HEK293 (cell line): ENCODE data around the gene TTC31.

Experiments used
- AEBP2 ChIP-seq: fragments of 450-650 bp; formaldehyde crosslinking; IDR thresholded peaks from 2 replicates; pipeline ENCODE4 v1.5.1; 2016; ENCODE audit warnings: missing biosample characterization, missing genetic modification characterization, borderline replicate concordance
- BCL11A ChIP-seq: fragments of 450-650 bp; formaldehyde crosslinking; IDR thresholded peaks from 2 replicates; pipeline ENCODE4 v1.5.1; 2016; ENCODE audit warnings: low read depth, missing biosample characterization, missing genetic modification characterization
- GFI1B ChIP-seq: fragments of 450-650 bp; formaldehyde crosslinking; IDR thresholded peaks from 2 replicates; pipeline ENCODE4 v1.5.1; 2016; ENCODE audit warnings: missing biosample characterization, missing genetic modification characterization
- GLIS1 ChIP-seq: fragments of 450-650 bp; formaldehyde crosslinking; IDR thresholded peaks from 2 replicates; pipeline ENCODE4 v1.5.1; 2016; ENCODE audit warnings: missing biosample characterization, missing genetic modification characterization
- KLF16 ChIP-seq: fragments of 450-650 bp; formaldehyde crosslinking; IDR thresholded peaks from 2 replicates; pipeline ENCODE4 v1.5.1; 2017; ENCODE audit warnings: missing biosample characterization, missing genetic modification characterization
- OSR2 ChIP-seq: fragments of 450-650 bp; formaldehyde crosslinking; IDR thresholded peaks from 2 replicates; pipeline ENCODE4 v1.5.1; 2016; ENCODE audit warnings: missing biosample characterization, missing genetic modification characterization
- REST ChIP-seq: fragments of 450-650 bp; formaldehyde crosslinking; IDR thresholded peaks from 2 replicates; pipeline ENCODE4 v1.5.1; 2016; ENCODE audit warnings: missing biosample characterization, missing genetic modification characterization
- SCRT1 ChIP-seq: fragments of 450-650 bp; formaldehyde crosslinking; IDR thresholded peaks from 2 replicates; pipeline ENCODE4 v1.5.1; 2016; ENCODE audit warnings: missing biosample characterization, missing genetic modification characterization, borderline replicate concordance
- ZBTB44 ChIP-seq: fragments of 450-650 bp; IDR thresholded peaks from 2 replicates; pipeline ENCODE4 v1.5.1; 2018; ENCODE audit warnings: missing biosample characterization, mild to moderate bottlenecking, missing genetic modification characterization
- ZBTB6 ChIP-seq: fragments of 450-650 bp; formaldehyde crosslinking; IDR thresholded peaks from 2 replicates; pipeline ENCODE4 v1.5.1; 2017; ENCODE audit warnings: missing biosample characterization, missing genetic modification characterization
- ZNF184 ChIP-seq: fragments of 450-650 bp; IDR thresholded peaks from 2 replicates; pipeline ENCODE4 v1.5.1; 2018; ENCODE audit warnings: missing biosample characterization, mild to moderate bottlenecking, missing genetic modification characterization
- ZNF221 ChIP-seq: fragments of 450-650 bp; formaldehyde crosslinking; IDR thresholded peaks from 2 replicates; pipeline ENCODE4 v1.5.1; 2017; ENCODE audit warnings: missing biosample characterization, missing genetic modification characterization, borderline replicate concordance
- ZNF280C ChIP-seq: fragments of 450-650 bp; formaldehyde crosslinking; IDR thresholded peaks from 2 replicates; pipeline ENCODE4 v1.5.1; 2016; ENCODE audit warnings: missing biosample characterization, missing genetic modification characterization
- ZNF366 ChIP-seq: fragments of 450-650 bp; formaldehyde crosslinking; conservative IDR thresholded peaks from 2 replicates; pipeline ENCODE4 v1.5.1; 2016; ENCODE audit warnings: missing biosample characterization, missing genetic modification characterization
- ZNF423 ChIP-seq: fragments of 450-650 bp; formaldehyde crosslinking; IDR thresholded peaks from 2 replicates; pipeline ENCODE4 v1.5.1; 2016; ENCODE audit warnings: missing biosample characterization, missing genetic modification characterization
- ZNF501 ChIP-seq: fragments of 450-650 bp; formaldehyde crosslinking; IDR thresholded peaks from 2 replicates; pipeline ENCODE4 v1.5.1; 2016; ENCODE audit warnings: missing biosample characterization, missing genetic modification characterization
- ZNF585B ChIP-seq: fragments of 450-650 bp; formaldehyde crosslinking; IDR thresholded peaks from 2 replicates; pipeline ENCODE4 v1.5.1; 2016; ENCODE audit warnings: missing biosample characterization, missing genetic modification characterization
- ZNF596 ChIP-seq: fragments of 450-650 bp; IDR thresholded peaks from 2 replicates; pipeline ENCODE4 v1.5.0; 2018; ENCODE audit warnings: missing biosample characterization, mild to moderate bottlenecking, missing genetic modification characterization, moderate library complexity
- ZNF610 ChIP-seq: fragments of 450-650 bp; formaldehyde crosslinking; IDR thresholded peaks from 2 replicates; pipeline ENCODE4 v1.5.1; 2016; ENCODE audit warnings: missing biosample characterization, missing genetic modification characterization, borderline replicate concordance
- ZNF639 ChIP-seq: fragments of 450-650 bp; formaldehyde crosslinking; IDR thresholded peaks from 2 replicates; pipeline ENCODE4 v1.5.1; 2016; ENCODE audit warnings: missing biosample characterization, missing genetic modification characterization
- ZNF660 ChIP-seq: fragments of 450-650 bp; IDR thresholded peaks from 2 replicates; pipeline ENCODE4 v1.5.1; 2018; ENCODE audit warnings: missing biosample characterization, mild to moderate bottlenecking, missing genetic modification characterization
- ZNF670 ChIP-seq: fragments of 450-650 bp; formaldehyde crosslinking; IDR thresholded peaks from 2 replicates; pipeline ENCODE4 v1.5.1; 2016; ENCODE audit warnings: missing biosample characterization, missing genetic modification characterization, low read depth
- ZNF701 ChIP-seq: fragments of 450-650 bp; formaldehyde crosslinking; IDR thresholded peaks from 2 replicates; pipeline ENCODE4 v1.5.1; 2016; ENCODE audit warnings: missing biosample characterization, missing genetic modification characterization
- ZNF776 ChIP-seq: fragments of 450-650 bp; formaldehyde crosslinking; IDR thresholded peaks from 2 replicates; pipeline ENCODE4 v1.5.0; 2017; ENCODE audit warnings: missing biosample characterization, missing genetic modification characterization, borderline replicate concordance
- ZNF830 ChIP-seq: fragments of 450-650 bp; IDR thresholded peaks from 2 replicates; pipeline ENCODE4 v1.5.0; 2018; ENCODE audit warnings: missing biosample characterization, missing genetic modification characterization, low read depth, mild to moderate bottlenecking, moderate library complexity
- ZSCAN23 ChIP-seq: fragments of 450-650 bp; formaldehyde crosslinking; IDR thresholded peaks from 2 replicates; pipeline ENCODE4 v1.5.1; 2016; ENCODE audit warnings: missing biosample characterization, missing genetic modification characterization
- ZSCAN4 ChIP-seq: fragments of 450-650 bp; formaldehyde crosslinking; IDR thresholded peaks from 2 replicates; pipeline ENCODE4 v1.5.1; 2017; ENCODE audit warnings: missing biosample characterization, missing genetic modification characterization

The TTC31 gene

GRCh38 chr2:74440378-74441169 is 42.3 kb upstream of the TTC31 start (continued):
- TF ChIP-seq ZNF610 (tag by site-specific recombination), result peak; percentile 56; the same call in 1 of the 2 replicates
- TF ChIP-seq ZNF639 (tag by site-specific recombination), result no peak
- no peak for TF ChIP-seq REST (tag by site-specific recombination)
- no peak for TF ChIP-seq ZNF830
- TF ChIP-seq AEBP2 (tag by site-specific recombination), result no peak; the same call in 1 of the 2 replicates
- TF ChIP-seq ZBTB44 (tag by site-specific recombination), result no peak
- TF ChIP-seq OSR2 (tag by site-specific recombination), result no peak
- no peak for TF ChIP-seq ZNF280C (tag by site-specific recombination)
- 0 out of 2 replicates have a peak, but pooled peaks have one; percentile 39 for TF ChIP-seq ZNF660 (tag by site-specific recombination)
- TF ChIP-seq BCL11A (tag by site-specific recombination), result peak; percentile 36; the same call in 1 of the 2 replicates
- no peak for TF ChIP-seq ZNF184 (tag by site-specific recombination)
- no peak for TF ChIP-seq ZNF585B (tag by site-specific recombination)
- TF ChIP-seq ZNF221, result no peak
- TF ChIP-seq SCRT1 (tag by site-specific recombination), result peak; percentile 100
- TF ChIP-seq ZNF596, result no peak
- TF ChIP-seq ZBTB6 (tag by site-specific recombination), result 0 out of 2 replicates have a peak, but pooled peaks have one; percentile 2
- no peak for TF ChIP-seq ZNF670 (tag by site-specific recombination)
- peak; percentile 88 for TF ChIP-seq GLIS1 (tag by site-specific recombination)
- TF ChIP-seq ZNF701 (tag by site-specific recombination), result no peak
- no peak for TF ChIP-seq ZSCAN4
- no peak for TF ChIP-seq GFI1B (tag by site-specific recombination)
- peak; percentile 91 for TF ChIP-seq KLF16
- TF ChIP-seq ZNF776 (tag by site-specific recombination), result no peak
- TF ChIP-seq ZSCAN23 (tag by site-specific recombination), result no peak
- TF ChIP-seq ZNF501 (tag by site-specific recombination), result peak; percentile 78
- TF ChIP-seq ZNF423 (tag by site-specific recombination), result no peak
- TF ChIP-seq ZNF366 (tag by site-specific recombination), result no peak
